Measurements from ENCODE around the gene ALG3.

GRCh38 chr3:184261854-184262763 lies 13.3 kb upstream of the ALG3 start:
- TF ChIP-seq CTCF (IDR thresholded peaks at IDR 0.05) = no peak
- TF ChIP-seq POLR2A (IDR thresholded peaks at IDR 0.05) = no peak

Data from esophagus squamous epithelium (tissue), 4 donors.